Fibroblast of pulmonary artery (primary cell): ENCODE data around the gene STRBP.

ENCODE experiments used
- DNase-seq: peaks from one replicate; pipeline ENCODE4 v3.0.0-alpha.2; 2010; ENCODE audit warnings: low read depth
- H3K4me3 ChIP-seq: replicated peaks from 2 replicates; pipeline ENCODE4 v1.5.1; 2011; ENCODE audit warnings: low read depth, mild to moderate bottlenecking, control low read depth, low read length, moderate library complexity
- TF ChIP-seq, protein P1 (sequence below): IDR thresholded peaks from 2 replicates; pipeline ENCODE4 v1.5.1; 2011; ENCODE audit warnings: mild to moderate bottlenecking, control low read depth, low read length, inconsistent platforms; ENCODE audit errors: missing control alignments

STRBP gene

DNA sequence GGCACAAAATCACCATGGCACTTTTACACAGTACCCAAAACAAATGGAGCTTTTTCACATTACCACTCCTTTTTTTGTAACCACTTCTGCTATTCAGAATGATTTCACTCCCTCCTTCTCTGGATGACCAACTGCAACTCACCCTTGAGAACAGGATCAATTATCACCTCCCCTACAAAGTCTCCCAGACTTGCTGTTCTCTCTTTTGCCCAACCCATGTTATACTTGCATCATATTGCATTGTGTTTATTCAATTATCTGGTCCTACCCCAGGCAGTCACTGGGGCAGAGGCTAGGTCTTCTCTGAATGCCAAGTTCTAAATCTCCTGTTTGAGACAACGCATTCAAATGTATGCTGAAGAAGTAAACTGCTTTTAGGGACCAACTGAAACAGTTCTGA is 139.0 kb downstream of the STRBP start:
- TF ChIP-seq, protein P1, sequence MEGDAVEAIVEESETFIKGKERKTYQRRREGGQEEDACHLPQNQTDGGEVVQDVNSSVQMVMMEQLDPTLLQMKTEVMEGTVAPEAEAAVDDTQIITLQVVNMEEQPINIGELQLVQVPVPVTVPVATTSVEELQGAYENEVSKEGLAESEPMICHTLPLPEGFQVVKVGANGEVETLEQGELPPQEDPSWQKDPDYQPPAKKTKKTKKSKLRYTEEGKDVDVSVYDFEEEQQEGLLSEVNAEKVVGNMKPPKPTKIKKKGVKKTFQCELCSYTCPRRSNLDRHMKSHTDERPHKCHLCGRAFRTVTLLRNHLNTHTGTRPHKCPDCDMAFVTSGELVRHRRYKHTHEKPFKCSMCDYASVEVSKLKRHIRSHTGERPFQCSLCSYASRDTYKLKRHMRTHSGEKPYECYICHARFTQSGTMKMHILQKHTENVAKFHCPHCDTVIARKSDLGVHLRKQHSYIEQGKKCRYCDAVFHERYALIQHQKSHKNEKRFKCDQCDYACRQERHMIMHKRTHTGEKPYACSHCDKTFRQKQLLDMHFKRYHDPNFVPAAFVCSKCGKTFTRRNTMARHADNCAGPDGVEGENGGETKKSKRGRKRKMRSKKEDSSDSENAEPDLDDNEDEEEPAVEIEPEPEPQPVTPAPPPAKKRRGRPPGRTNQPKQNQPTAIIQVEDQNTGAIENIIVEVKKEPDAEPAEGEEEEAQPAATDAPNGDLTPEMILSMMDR = no peak
- DNase-seq = no peak
- H3K4me3 ChIP-seq = no peak overlapping the region

DNA sequence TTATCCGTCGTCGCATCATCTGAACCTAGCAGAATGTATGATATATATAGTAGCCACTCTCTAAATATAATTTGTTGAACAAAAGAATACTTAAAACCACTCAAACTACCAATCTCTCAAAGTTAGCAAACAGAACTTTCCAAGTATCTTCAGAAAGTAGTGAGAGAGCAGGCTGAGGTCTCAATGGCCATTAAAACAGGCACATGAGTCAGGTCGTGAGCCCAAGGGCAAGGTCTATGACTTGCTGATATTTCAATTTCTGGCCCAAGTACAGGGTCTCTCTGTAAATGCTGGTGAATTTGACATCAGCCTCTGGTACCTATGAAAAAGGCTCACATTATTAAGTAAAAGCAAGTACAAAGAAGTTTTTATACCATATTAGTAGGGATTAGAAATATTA is 139.8 kb downstream of the STRBP start:
- H3K4me3 ChIP-seq = no peak overlapping the region
- TF ChIP-seq, protein P1 = no peak
- DNase-seq = no peak

DNA sequence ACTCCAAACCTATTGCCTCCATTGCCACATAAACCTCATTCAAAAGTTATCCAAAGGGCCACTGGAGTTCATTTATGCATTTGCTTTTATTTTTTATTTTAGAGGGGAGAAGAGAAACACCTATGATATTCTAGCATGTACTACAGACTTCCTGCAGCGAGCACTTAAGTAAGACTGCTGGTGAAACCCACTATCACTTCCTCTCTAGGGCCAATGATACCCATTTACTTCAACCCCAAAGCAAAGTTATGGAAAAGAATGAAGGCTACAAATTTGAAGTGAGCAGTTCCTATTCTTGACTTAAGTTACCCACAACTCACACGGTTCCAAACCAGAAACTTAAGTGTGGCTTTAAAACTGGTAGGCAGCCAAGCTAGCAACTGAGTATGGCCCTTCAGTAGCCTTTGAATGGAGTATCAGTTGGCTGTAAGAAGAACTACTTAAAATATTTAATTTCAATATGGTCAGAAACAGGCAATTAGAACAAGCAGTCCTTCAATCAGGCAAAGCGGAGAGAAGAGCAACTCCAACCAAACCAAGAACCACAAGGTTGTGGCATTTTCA is 140.8 kb downstream of the STRBP start:
- no peak for DNase-seq
- TF ChIP-seq, protein P1 = no peak
- H3K4me3 ChIP-seq = no peak overlapping the region

DNA sequence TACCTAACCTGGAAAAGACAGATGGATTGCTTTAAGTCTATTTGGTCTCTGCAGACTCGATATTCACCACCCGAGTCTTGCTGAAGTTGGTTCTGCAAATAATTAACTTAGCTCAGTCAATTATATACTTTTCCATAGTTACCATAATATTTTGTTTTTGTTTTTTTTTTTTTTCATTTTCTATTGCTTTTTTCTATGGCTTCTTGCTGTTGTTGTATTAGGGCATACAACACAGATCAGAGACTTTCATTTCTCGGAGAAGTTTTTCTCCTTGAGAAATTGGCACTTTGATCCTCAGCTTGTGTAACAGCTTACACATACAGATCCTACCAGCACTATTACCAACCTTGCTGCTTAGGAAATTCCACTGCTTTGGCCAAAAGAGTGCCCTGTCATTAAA is 146.9 kb downstream of the STRBP start:
- no peak for DNase-seq
- TF ChIP-seq, protein P1 = no peak

DNA sequence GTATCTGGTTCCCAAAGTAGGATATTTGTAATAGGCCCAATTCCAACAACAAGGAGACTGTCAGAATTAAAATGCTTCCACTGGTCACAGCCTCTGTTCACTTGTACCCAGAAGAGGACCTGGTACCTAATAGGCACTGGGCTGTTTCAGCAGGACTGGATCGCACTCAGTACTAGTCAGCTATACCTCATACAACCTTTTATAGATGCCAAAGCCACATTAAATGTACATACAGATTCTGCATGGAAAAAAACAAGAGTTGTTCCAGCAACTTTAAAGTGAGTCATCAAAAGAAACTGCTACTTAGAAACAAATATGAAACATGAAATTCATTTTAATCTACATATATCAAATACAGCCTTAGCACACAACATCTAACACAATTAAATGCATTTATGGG is 147.4 kb downstream of the STRBP start:
- DNase-seq = no peak
- TF ChIP-seq, protein P1 = no peak
- no peak overlapping the region for H3K4me3 ChIP-seq

More for the DNA sequence above, 146.9 kb downstream of the STRBP start:
- no peak overlapping the region for H3K4me3 ChIP-seq

DNA sequence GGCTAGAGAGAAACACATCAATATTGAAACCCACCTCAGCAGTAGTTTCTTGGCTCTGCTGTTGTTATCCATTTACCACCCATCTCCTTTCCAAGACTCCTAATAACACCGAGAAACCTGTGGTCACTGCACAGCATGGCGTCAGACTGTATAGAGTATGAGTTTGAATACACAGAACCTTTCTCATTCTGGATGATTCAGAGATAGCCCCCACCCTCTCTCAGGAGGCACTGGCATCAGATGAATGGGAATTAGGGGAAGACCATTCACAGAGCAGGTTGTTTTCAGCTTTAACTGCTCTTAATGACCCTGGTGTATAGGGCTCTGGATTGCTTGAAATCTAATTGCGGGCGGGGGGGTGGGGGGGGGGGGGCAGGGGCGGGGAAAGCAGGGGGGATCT is 148.3 kb downstream of the STRBP start:
- DNase-seq = no peak
- TF ChIP-seq, protein P1 = no peak
- H3K4me3 ChIP-seq = no peak overlapping the region

DNA sequence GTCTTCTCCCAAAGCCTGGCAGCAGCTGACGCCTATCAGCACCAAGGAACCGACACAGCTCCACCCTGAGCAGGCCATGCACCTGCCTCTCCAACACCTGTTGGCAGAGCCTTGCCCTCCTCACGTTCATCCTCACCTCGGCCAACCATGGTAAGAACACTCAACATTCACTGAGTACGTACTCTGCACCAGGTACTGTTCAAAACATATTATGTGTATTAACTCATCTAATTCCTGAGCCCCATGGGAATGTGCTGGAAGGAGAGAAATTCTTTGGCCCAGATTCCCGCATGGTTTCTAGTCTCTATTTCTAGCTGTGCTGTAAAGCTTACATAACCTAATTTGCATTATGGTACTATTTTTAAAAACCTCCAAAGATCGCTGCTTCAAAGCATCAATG is 148.8 kb downstream of the STRBP start:
- no peak overlapping the region for H3K4me3 ChIP-seq
- TF ChIP-seq, protein P1 = no peak
- DNase-seq = no peak
